ENCODE results near the gene NUP88.
A peak's percentile ranks its signal among the peaks of the same experiment; 100 is the strongest.

The NUP88 gene

DNA sequence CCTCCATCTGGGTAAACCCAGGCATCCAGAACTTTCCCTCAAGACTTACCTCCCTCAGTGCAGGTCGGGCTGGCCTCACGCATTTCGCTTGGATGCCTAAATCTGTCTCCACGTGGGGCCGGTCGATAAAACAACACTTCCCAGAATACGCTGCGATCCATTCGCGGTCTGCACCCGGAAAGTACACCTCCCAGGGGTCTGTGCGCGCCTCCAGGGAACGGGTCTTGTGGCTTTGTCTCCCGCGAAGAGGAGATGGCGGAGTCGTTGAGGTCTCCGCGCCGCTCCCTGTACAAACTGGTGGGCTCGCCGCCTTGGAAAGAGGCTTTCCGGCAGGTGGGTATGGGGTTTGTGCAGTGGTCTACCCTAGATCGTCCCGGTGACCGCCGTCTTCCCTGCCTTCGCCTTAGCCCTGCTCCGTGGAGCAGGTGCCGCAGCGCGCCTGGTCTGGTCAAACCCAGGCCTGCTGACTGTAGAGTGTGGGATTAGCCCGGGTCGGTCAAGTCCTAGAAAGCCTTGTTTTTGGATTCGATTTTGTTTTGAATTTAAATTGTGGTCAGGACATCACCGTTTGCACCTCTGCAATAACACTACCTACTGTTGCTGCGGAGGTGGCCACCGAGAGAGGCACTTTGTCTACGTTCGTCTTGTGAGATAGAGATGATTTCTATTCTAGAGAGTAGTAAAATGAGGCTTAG lies 644 bp upstream of the NUP88 start, which contains the start of gene RPAIN:
TSS of gene RPAIN (plus strand) at position 224 of the 695 bp plus-strand sequence. CDS start at position 253, 29 bp downstream.
- no peak for DNase-seq (ENCODE audit: low read depth in 2 of 2)

- no peak for DNase-seq (ENCODE audit: low read depth in 2 of 2)
Observed at GRCh38 chr17:5418858-5419355, 555 bp downstream of the NUP88 start.

- DNase-seq (ENCODE audit: low read depth in 2 of 2) = no peak
Observed at GRCh38 chr17:5416901-5417300, 2.6 kb downstream of the NUP88 start.

GRCh38 chr17:5413682-5414081 lies 5.8 kb downstream of the NUP88 start:
- peak; percentile 64 to 66 for DNase-seq (ENCODE audit: low read depth in 2 of 2)

GRCh38 chr17:5410594-5411272 lies 8.7 kb downstream of the NUP88 start:
- no peak for DNase-seq (ENCODE audit: low read depth in 2 of 2)

- no peak for DNase-seq (ENCODE audit: low read depth in 2 of 2)
Observed at GRCh38 chr17:5408186-5408585, 11.3 kb downstream of the NUP88 start.

- no peak for DNase-seq (ENCODE audit: low read depth in 2 of 2)
Observed at GRCh38 chr17:5405400-5405799, 14.1 kb downstream of the NUP88 start.

DNA sequence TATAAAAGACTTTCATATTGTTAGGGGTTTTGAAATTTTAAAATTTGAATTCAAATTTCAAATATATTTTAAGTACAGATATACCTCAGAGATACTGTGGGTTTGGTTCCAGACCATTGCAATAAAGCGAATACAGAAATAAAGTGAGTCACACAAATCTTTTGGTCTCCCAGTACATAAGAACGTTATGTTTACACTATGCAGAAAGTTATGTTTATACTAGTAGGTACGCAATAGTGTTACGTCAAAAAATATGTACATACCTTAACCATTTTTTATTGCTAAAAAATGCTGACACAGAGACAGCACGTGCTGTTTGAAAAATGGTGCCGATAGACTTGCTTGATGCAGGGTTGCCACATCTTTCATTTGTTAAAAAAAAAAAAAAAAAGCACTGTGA lies 19.7 kb downstream of the NUP88 start:
- no peak for DNase-seq (ENCODE audit: low read depth in 2 of 2)

GRCh38 chr17:5396612-5397011 lies 22.9 kb downstream of the NUP88 start:
- no peak for DNase-seq (ENCODE audit: low read depth in 2 of 2)

- DNase-seq (ENCODE audit: low read depth in 2 of 2) = no peak
Observed at GRCh38 chr17:5391678-5392077, 27.8 kb downstream of the NUP88 start.

DNA sequence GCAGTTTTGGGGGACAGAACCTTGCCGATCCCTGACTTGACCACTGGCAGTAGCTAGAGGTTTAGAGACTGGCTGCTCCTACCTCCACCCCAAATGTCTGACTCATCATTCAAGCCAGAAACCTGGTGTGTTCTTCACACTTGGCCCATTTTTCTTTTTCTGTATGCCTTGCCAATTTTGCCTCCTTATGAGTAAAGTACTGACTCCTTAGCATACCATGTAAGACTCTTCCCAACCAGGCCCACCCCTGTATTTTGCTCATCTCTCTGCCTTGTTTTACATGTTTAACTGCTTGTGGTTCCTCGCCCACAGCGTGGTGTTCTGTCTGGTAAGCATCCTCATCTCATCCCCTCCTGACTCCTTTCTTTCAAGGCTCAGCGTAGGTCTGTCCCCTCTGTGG lies 37.9 kb downstream of the NUP88 start:
- DNase-seq (ENCODE audit: low read depth in 2 of 2) = no peak

- DNase-seq (ENCODE audit: low read depth in 2 of 2) = no peak
Observed at GRCh38 chr17:5380491-5381135, 38.8 kb downstream of the NUP88 start.

- no peak for DNase-seq (ENCODE audit: low read depth in 2 of 2)
Observed at GRCh38 chr17:5379351-5380107, 39.9 kb downstream of the NUP88 start.

- DNase-seq (ENCODE audit: low read depth in 2 of 2) = no peak
Observed at GRCh38 chr17:5378566-5379207, 40.8 kb downstream of the NUP88 start.

- no peak for DNase-seq (ENCODE audit: low read depth in 2 of 2)
Observed at GRCh38 chr17:5373112-5373511, 46.4 kb downstream of the NUP88 start.

- no peak for DNase-seq (ENCODE audit: low read depth in 2 of 2)
Observed at GRCh38 chr17:5370411-5370810, 49.1 kb downstream of the NUP88 start.

DNA sequence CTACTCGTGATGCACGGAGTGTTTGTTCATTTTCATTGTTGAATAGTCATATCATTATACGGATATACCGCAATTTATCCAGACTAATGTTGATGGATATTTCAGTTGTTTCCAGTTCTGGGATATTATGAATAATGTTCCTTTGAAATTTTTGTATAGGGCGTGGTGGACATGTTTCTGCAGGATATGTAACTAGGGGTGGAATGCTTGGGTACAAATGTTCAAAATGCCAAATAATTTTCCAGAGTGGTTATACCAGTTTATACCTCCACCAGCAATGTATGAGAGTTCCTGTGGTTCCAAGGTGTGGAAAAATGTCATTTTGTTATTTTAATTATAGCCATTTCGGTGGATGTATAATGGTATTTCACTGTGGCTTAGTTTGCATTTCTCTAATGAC lies 53.6 kb downstream of the NUP88 start:
- DNase-seq (ENCODE audit: low read depth in 2 of 2) = no peak

GRCh38 chr17:5364696-5365095 lies 54.8 kb downstream of the NUP88 start:
- no peak for DNase-seq (ENCODE audit: low read depth in 2 of 2)

DNA sequence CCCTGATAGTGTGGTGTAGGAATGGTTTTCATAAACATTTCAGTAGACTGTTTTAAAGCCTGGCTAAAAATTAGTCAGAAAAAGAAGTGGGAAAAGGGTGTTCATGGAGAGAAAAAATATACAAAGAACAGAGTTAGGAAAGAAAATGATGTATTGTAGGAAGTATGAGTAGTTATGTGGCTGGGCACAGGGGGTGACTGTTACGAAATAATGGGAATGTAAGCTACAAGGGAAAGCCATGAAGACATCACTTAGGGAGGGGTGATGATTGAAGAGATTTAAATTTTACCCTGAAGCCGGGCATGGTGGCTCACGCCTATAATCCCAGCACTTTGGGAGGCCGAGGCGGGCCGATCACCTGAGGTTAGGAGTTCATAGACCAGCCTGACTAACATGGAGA lies 55.3 kb downstream of the NUP88 start:
- peak in 1 of 2 experiments; percentile 12 for DNase-seq (ENCODE audit: low read depth in 2 of 2)

DNA sequence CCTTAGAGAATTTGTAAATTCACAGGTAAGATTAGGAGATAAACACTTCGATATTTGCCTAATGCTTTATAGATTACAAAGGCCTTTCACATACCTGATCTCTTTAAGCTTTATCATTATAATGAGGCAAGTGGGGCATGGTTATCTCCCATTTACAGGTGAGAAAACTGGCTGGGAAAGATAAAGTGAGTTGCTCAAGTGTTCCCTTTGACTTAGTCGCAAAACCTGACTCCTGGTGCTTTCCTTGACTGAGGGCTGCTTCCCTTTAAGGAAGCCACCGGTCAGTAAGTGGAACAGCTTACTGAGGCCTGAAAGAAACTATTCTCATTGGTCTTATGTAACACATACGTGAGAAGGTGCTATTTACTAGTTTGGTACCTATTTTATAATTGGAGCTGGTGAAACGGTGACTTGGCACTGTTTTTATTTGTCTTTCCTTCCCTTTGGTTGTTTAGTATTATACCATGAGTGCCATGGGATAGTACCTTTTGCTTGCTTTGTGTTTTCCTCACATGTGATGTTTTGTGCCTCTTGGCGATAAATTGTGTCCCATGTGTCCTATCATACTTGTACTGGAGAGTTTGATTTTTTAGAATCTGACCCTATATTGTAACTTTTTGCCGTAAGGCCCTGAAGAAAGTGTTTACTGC lies 57.2 kb downstream of the NUP88 start:
- DNase-seq (ENCODE audit: low read depth in 2 of 2) = no peak

GRCh38 chr17:5361426-5361825 lies 58.0 kb downstream of the NUP88 start:
- DNase-seq (ENCODE audit: low read depth in 2 of 2) = no peak

Data from fibroblast of skin of left biceps (primary cell).